HG03280 (cell line): Measurements from ENCODE around the gene UBE2J1.
"Not testable (repeated sequence)": the region's sequence is repeated elsewhere in the genome, so short reads cannot be mapped to it uniquely, and the experiment has no call there.

Experiments used
- ATAC-seq: cut with Tn5 transposase; IDR thresholded peaks from one replicate; pipeline ENCODE4 v1.9.1; 2021; ENCODE audit warnings: mild to moderate bottlenecking, moderate library complexity; ENCODE audit not compliant: unreplicated experiment

UBE2J1 gene

GRCh38 chr6:89352278-89353117 is at the start of gene UBE2J1:
Gene UBE2J1, minus strand, starts transcription at chr6:89352722. Its CDS starts 153 bp downstream, at chr6:89352569.
- peak; percentile 43 for ATAC-seq

GRCh38 chr6:89400912-89401399 is 48.4 kb upstream of the UBE2J1 start:
- no peak for ATAC-seq

- ATAC-seq = no peak
Measured at GRCh38 chr6:89400050-89400449, 47.5 kb upstream of the UBE2J1 start.

- ATAC-seq = no peak
Measured at GRCh38 chr6:89398762-89399525, 46.4 kb upstream of the UBE2J1 start.

GRCh38 chr6:89397884-89398283 is 45.4 kb upstream of the UBE2J1 start:
- not testable (repeated sequence) for ATAC-seq

GRCh38 chr6:89393659-89394058 is 41.1 kb upstream of the UBE2J1 start:
- no peak for ATAC-seq

GRCh38 chr6:89392823-89393222 is 40.3 kb upstream of the UBE2J1 start:
- peak; percentile 50 for ATAC-seq

GRCh38 chr6:89388846-89389245 is 36.3 kb upstream of the UBE2J1 start:
- no peak for ATAC-seq

GRCh38 chr6:89387516-89388201 is 35.1 kb upstream of the UBE2J1 start:
- peak; percentile 93 for ATAC-seq

- ATAC-seq = peak; percentile 12
Measured at GRCh38 chr6:89386917-89387491, 34.5 kb upstream of the UBE2J1 start.

GRCh38 chr6:89385846-89386245 is 33.3 kb upstream of the UBE2J1 start:
- ATAC-seq = no peak

GRCh38 chr6:89385156-89385667 is 32.7 kb upstream of the UBE2J1 start:
- no peak for ATAC-seq

GRCh38 chr6:89381031-89381430 is 28.5 kb upstream of the UBE2J1 start:
- no peak for ATAC-seq

- no peak for ATAC-seq
Measured at GRCh38 chr6:89379281-89379680, 26.8 kb upstream of the UBE2J1 start.

GRCh38 chr6:89378628-89379027 is 26.1 kb upstream of the UBE2J1 start:
- ATAC-seq = no peak

- ATAC-seq = peak; percentile 77
Measured at GRCh38 chr6:89375427-89376267, 23.1 kb upstream of the UBE2J1 start.

GRCh38 chr6:89372506-89372901 is 20.0 kb upstream of the UBE2J1 start:
- peak; percentile 43 for ATAC-seq

GRCh38 chr6:89371849-89372505 is 19.5 kb upstream of the UBE2J1 start:
- ATAC-seq = peak; percentile 62

- ATAC-seq = no peak
Measured at GRCh38 chr6:89368999-89369398, 16.5 kb upstream of the UBE2J1 start.
